HEK293 (cell line): Measurements from ENCODE around the gene HARS1.

Experiments used
- CTCF ChIA-PET: fragments of 350-600 bp; formaldehyde crosslinking; extraction: SDS; loops from one replicate; lab custom pipeline; 2021; ENCODE audit warnings: antibody characterized with exemption; lab: Yijun Ruan, JAX
- POLR2A ChIA-PET: fragments of 300-600 bp; formaldehyde crosslinking; extraction: SDS; loops from one replicate; lab custom pipeline; 2020; ENCODE audit warnings: antibody characterized with exemption, inconsistent platforms; lab: Yijun Ruan, JAX
- H3K27ac ChIP-seq: fragments of 200-500 bp; sonication (Bioruptor generic); 2 replicates; pipeline ENCODE4 v1.5.1; 2014; ENCODE audit warnings: low read depth, low read length, control low read depth, inconsistent platforms; ENCODE audit errors: extremely low read depth
- H3K36me3 ChIP-seq, 2 experiments: fragments of 200-500 bp in 1 of 2; sonication (Bioruptor generic) in 1 of 2; 1 replicate in 1 of 2; 2 replicates in 1 of 2; pipeline ENCODE4 v1.5.1; 2014 to 2017; ENCODE audit warnings: inconsistent platforms in 2 of 2, low read length in 2 of 2; ENCODE audit not compliant: control insufficient read depth in 2 of 2, insufficient read depth in 1 of 2
- H3K4me1 ChIP-seq: fragments of 200-500 bp; sonication (Bioruptor generic); 2 replicates; pipeline ENCODE4 v1.5.1; 2014; ENCODE audit warnings: mild to moderate bottlenecking, low read length, inconsistent platforms; ENCODE audit not compliant: control insufficient read depth, insufficient read depth
- H3K4me3 ChIP-seq: 2 replicates; pipeline ENCODE4 v1.5.1; 2011; ENCODE audit warnings: low read depth, mild to moderate bottlenecking, control low read depth, low read length, moderate library complexity
- H3K9me3 ChIP-seq: fragments of 200-500 bp; sonication (Bioruptor generic); 2 replicates; pipeline ENCODE4 v1.5.1; 2014; ENCODE audit warnings: low read depth, low read length, inconsistent platforms; ENCODE audit not compliant: control insufficient read depth, insufficient read depth
- ATF2 ChIP-seq: fragments of 450-650 bp; formaldehyde crosslinking; IDR thresholded peaks from 2 replicates; pipeline ENCODE4 v1.5.1; 2016; ENCODE audit warnings: missing biosample characterization, missing genetic modification characterization, low read depth
- EGR2 ChIP-seq: fragments of 450-650 bp; formaldehyde crosslinking; IDR thresholded peaks from 2 replicates; pipeline ENCODE4 v1.5.1; 2016; ENCODE audit warnings: low read depth, missing biosample characterization, missing genetic modification characterization
- MYNN ChIP-seq: fragments of 450-650 bp; formaldehyde crosslinking; IDR thresholded peaks from 2 replicates; pipeline ENCODE4 v1.5.1; 2016; ENCODE audit warnings: missing biosample characterization, missing genetic modification characterization, borderline replicate concordance
- SETDB1 ChIP-seq: IDR thresholded peaks from one replicate; pipeline ENCODE4 v1.6.1; 2017; ENCODE audit warnings: mild to moderate bottlenecking, low read length, moderate library complexity, mixed read lengths; ENCODE audit not compliant: insufficient read length
- YY1 ChIP-seq: fragments of 450-650 bp; formaldehyde crosslinking; IDR thresholded peaks from 2 replicates; pipeline ENCODE4 v1.5.1; 2018; ENCODE audit warnings: missing biosample characterization, missing genetic modification characterization
- ZBTB10 ChIP-seq: fragments of 450-650 bp; formaldehyde crosslinking; IDR thresholded peaks from 2 replicates; pipeline ENCODE4 v1.5.1; 2016; ENCODE audit warnings: missing biosample characterization, missing genetic modification characterization
- ZBTB17 ChIP-seq: fragments of 450-650 bp; formaldehyde crosslinking; IDR thresholded peaks from 2 replicates; pipeline ENCODE4 v1.5.1; 2016; ENCODE audit warnings: missing biosample characterization, missing genetic modification characterization
- ZBTB20 ChIP-seq: fragments of 450-650 bp; formaldehyde crosslinking; IDR thresholded peaks from 2 replicates; pipeline ENCODE4 v1.5.1; 2016; ENCODE audit warnings: missing biosample characterization, missing genetic modification characterization
- ZBTB21 ChIP-seq: fragments of 450-650 bp; formaldehyde crosslinking; IDR thresholded peaks from 2 replicates; pipeline ENCODE4 v1.5.1; 2017; ENCODE audit warnings: missing biosample characterization, missing genetic modification characterization
- ZBTB48 ChIP-seq: fragments of 450-650 bp; formaldehyde crosslinking; IDR thresholded peaks from 2 replicates; pipeline ENCODE4 v1.5.1; 2016; ENCODE audit warnings: missing biosample characterization, missing genetic modification characterization
- ZFP69B ChIP-seq: fragments of 450-650 bp; formaldehyde crosslinking; IDR thresholded peaks from 2 replicates; pipeline ENCODE4 v1.5.1; 2016; ENCODE audit warnings: missing biosample characterization, missing genetic modification characterization
- ZNF146 ChIP-seq: fragments of 450-650 bp; formaldehyde crosslinking; IDR thresholded peaks from 2 replicates; pipeline ENCODE4 v1.5.1; 2016; ENCODE audit warnings: missing biosample characterization, missing genetic modification characterization
- ZNF2 ChIP-seq: fragments of 450-650 bp; formaldehyde crosslinking; IDR thresholded peaks from 2 replicates; pipeline ENCODE4 v1.5.1; 2016; ENCODE audit warnings: missing biosample characterization, missing genetic modification characterization
- ZNF362 ChIP-seq: fragments of 450-650 bp; formaldehyde crosslinking; IDR thresholded peaks from 2 replicates; pipeline ENCODE4 v1.5.1; 2016; ENCODE audit warnings: missing biosample characterization, missing genetic modification characterization
- ZNF391 ChIP-seq: fragments of 450-650 bp; formaldehyde crosslinking; IDR thresholded peaks from 2 replicates; pipeline ENCODE4 v1.5.1; 2016; ENCODE audit warnings: low read depth, missing biosample characterization, missing genetic modification characterization, borderline replicate concordance
- ZNF513 ChIP-seq: fragments of 450-650 bp; IDR thresholded peaks from 2 replicates; pipeline ENCODE4 v1.5.1; 2018; ENCODE audit warnings: missing biosample characterization, missing genetic modification characterization
- ZNF521 ChIP-seq: fragments of 450-650 bp; formaldehyde crosslinking; IDR thresholded peaks from 2 replicates; pipeline ENCODE4 v1.5.1; 2017; ENCODE audit warnings: missing biosample characterization, mild to moderate bottlenecking, missing genetic modification characterization
- ZNF623 ChIP-seq: fragments of 450-650 bp; formaldehyde crosslinking; IDR thresholded peaks from 2 replicates; pipeline ENCODE4 v1.5.1; 2016; ENCODE audit warnings: missing biosample characterization, missing genetic modification characterization
- ZNF624 ChIP-seq: fragments of 450-650 bp; formaldehyde crosslinking; IDR thresholded peaks from 2 replicates; pipeline ENCODE4 v1.5.1; 2017; ENCODE audit warnings: missing biosample characterization, missing genetic modification characterization
- ZNF747 ChIP-seq: fragments of 450-650 bp; formaldehyde crosslinking; IDR thresholded peaks from 2 replicates; pipeline ENCODE4 v1.5.1; 2016; ENCODE audit warnings: missing biosample characterization, missing genetic modification characterization
- ZNF830 ChIP-seq: fragments of 450-650 bp; IDR thresholded peaks from 2 replicates; pipeline ENCODE4 v1.5.0; 2018; ENCODE audit warnings: missing biosample characterization, missing genetic modification characterization, low read depth, mild to moderate bottlenecking, moderate library complexity
- ZSCAN16 ChIP-seq: fragments of 450-650 bp; formaldehyde crosslinking; IDR thresholded peaks from 2 replicates; pipeline ENCODE4 v1.5.1; 2016; ENCODE audit warnings: missing biosample characterization, missing genetic modification characterization
- ZSCAN5A ChIP-seq: fragments of 450-650 bp; formaldehyde crosslinking; IDR thresholded peaks from 2 replicates; pipeline ENCODE4 v1.5.1; 2016; ENCODE audit warnings: missing biosample characterization, missing genetic modification characterization

The HARS1 gene

GRCh38 chr5:140707812-140708211 lies 16.6 kb upstream of the HARS1 start:
- ChIA-PET POLR2A (interaction anchor here (0.6 to 1.1 kb wide), 2 partner anchors 11 to 601 kb away, joined by 3 to 4 read pairs; no protein-coding TSS in a partner anchor), CTCF (interaction anchor here (0.6 to 1.5 kb wide), 4 partner anchors 16 to 442 kb away, joined by 3 to 4 read pairs (median 4); partner anchors contain the start of genes HARS1 and HARS2)
- H3K27ac ChIP-seq, result no peak overlapping the region
- no peaks in the 10 kb centered on the region for H3K9me3 ChIP-seq
- H3K36me3 ChIP-seq, result peaks cover 33 to 50% of the 10 kb centered on the region in 2 experiments
- H3K4me3 ChIP-seq, result no peak overlapping the region
- TF ChIP-seq ZNF362 (tag by site-specific recombination) (peak; percentile 76; the same call in 1 of the 2 replicates), ZBTB21 (tag by site-specific recombination) (no peak)
- no peaks in the 10 kb centered on the region for H3K4me1 ChIP-seq

GRCh38 chr5:140700177-140701144 lies 9.3 kb upstream of the HARS1 start, which contains the start of gene ZMAT2:
ZMAT2 (plus strand) TSS chr5:140700447; CDS start chr5:140700461, 14 bp downstream.
- Histone ChIP-seq H3K4me3 (peak within 1 kb of the TSS; percentile 59), H3K36me3 (peaks cover 55 to 94% of the 10 kb centered on the region in 2 experiments), H3K4me1 (0 out of 2 replicates have a peak, but pooled peaks cover 2% of the 10 kb centered on the region), H3K9me3 (no peaks in the 10 kb centered on the region), H3K27ac (no peak within 1 kb of the TSS)
- POLR2A ChIA-PET, result interaction anchor here (0.6 to 2.5 kb wide), 14 partner anchors 8 to 459 kb away, joined by 3 to 51 read pairs (median 6); partner anchors contain the start of genes ANKHD1, HARS1, HARS2 and IK
- CTCF ChIA-PET, result interaction anchor here (0.5 kb wide), 1 partner anchor 206 kb away, joined by 3 read pairs; no protein-coding TSS in a partner anchor
- TF ChIP-seq ZSCAN16 (tag by site-specific recombination) (no peak), ZNF391 (no peak), ZNF2 (peak; percentile 53; the same call in 1 of the 2 replicates), ZNF747 (no peak), SETDB1 (no peak), EGR2 (tag by site-specific recombination) (peak; percentile 60; the same call in 1 of the 2 replicates), ZNF521 (tag by site-specific recombination) (no peak), ZSCAN5A (tag by site-specific recombination) (no peak), ZNF624 (no peak), YY1 (peak; percentile 95), ZBTB10 (tag by site-specific recombination) (no peak), ZBTB17 (tag by site-specific recombination) (0 out of 2 replicates have a peak, but pooled peaks have one; percentile 17), ZFP69B (tag by site-specific recombination) (no peak), ATF2 (tag by site-specific recombination) (no peak), ZNF146 (no peak), ZNF623 (tag by site-specific recombination) (no peak), ZBTB48 (tag by site-specific recombination) (no peak), ZBTB20 (tag by site-specific recombination) (no peak), MYNN (tag by site-specific recombination) (no peak), ZNF513 (tag by site-specific recombination) (no peak), ZNF830 (tag by site-specific recombination) (no peak)
